GM19328 (cell line): ENCODE data around the gene CALM3.

Experiments
- ATAC-seq: cut with Tn5 transposase; IDR thresholded peaks from one replicate; pipeline ENCODE4 v1.9.1; 2021; ENCODE audit warnings: mild to moderate bottlenecking, moderate library complexity; ENCODE audit not compliant: unreplicated experiment

The CALM3 gene

GRCh38 chr19:46634656-46635218 lies 33.6 kb downstream of the CALM3 start:
- no peak for ATAC-seq

GRCh38 chr19:46635920-46636761 lies 35.0 kb downstream of the CALM3 start, which contains the start of gene GNG8:
Gene GNG8 (minus strand): TSS chr19:46636202. CDS start chr19:46634682, 1,520 bp downstream.
- ATAC-seq, result no peak

GRCh38 chr19:46637224-46637623 lies 36.1 kb downstream of the CALM3 start:
- ATAC-seq, result no peak

- ATAC-seq, result no peak
Observed at GRCh38 chr19:46639358-46640182, 38.4 kb downstream of the CALM3 start.

- no peak for ATAC-seq
Observed at GRCh38 chr19:46640656-46641055, 39.5 kb downstream of the CALM3 start.

- ATAC-seq, result no peak
Observed at GRCh38 chr19:46644720-46645119, 43.6 kb downstream of the CALM3 start.

- ATAC-seq, result no peak
Observed at GRCh38 chr19:46646402-46646801, 45.3 kb downstream of the CALM3 start.

GRCh38 chr19:46648060-46648960 lies 47.2 kb downstream of the CALM3 start:
- ATAC-seq, result no peak

GRCh38 chr19:46648961-46649960 lies 48.1 kb downstream of the CALM3 start:
- no peak for ATAC-seq

GRCh38 chr19:46650445-46650844 lies 49.3 kb downstream of the CALM3 start:
- ATAC-seq, result no peak

GRCh38 chr19:46654621-46655152 lies 53.6 kb downstream of the CALM3 start:
- ATAC-seq, result no peak

GRCh38 chr19:46656541-46656940 lies 55.4 kb downstream of the CALM3 start:
- ATAC-seq, result no peak

- ATAC-seq, result no peak
Observed at GRCh38 chr19:46659151-46660007, 58.2 kb downstream of the CALM3 start.

GRCh38 chr19:46660008-46660517 lies 58.9 kb downstream of the CALM3 start:
- no peak for ATAC-seq
